Retina (tissue), 1 donor: ENCODE data around the gene LASP1NB.
A peak's percentile ranks its signal among the peaks of the same experiment; 100 is the strongest.

Source experiments
- DNase-seq: peaks from one replicate; pipeline ENCODE4 v3.0.0-alpha.2; 2016

LASP1NB gene

GRCh38 chr17:38925263-38925995 lies at the start of gene LASP1NB:
LASP1NB (plus strand) TSS chr17:38925614.
- DNase-seq: peak; percentile 93

GRCh38 chr17:38877130-38877851 lies 48.1 kb upstream of the LASP1NB start:
- peak; percentile 34 for DNase-seq

- peak; percentile 44 for DNase-seq
These were observed 45.3 kb upstream of the LASP1NB start for GRCh38 chr17:38879878-38880665.

GRCh38 chr17:38881600-38882191 lies 43.7 kb upstream of the LASP1NB start:
- peak; percentile 80 for DNase-seq

- DNase-seq: no peak
These were observed 42.5 kb upstream of the LASP1NB start for GRCh38 chr17:38882870-38883269.

GRCh38 chr17:38883592-38884526 lies 41.6 kb upstream of the LASP1NB start:
- peak; percentile 54 for DNase-seq

- DNase-seq: no peak
These were observed 40.2 kb upstream of the LASP1NB start for GRCh38 chr17:38885044-38885727.

GRCh38 chr17:38885728-38886642 lies 39.4 kb upstream of the LASP1NB start:
- DNase-seq: peak; percentile 84

- DNase-seq: no peak
These were observed 38.8 kb upstream of the LASP1NB start for GRCh38 chr17:38886643-38887010.

- no peak for DNase-seq
These were observed 36.6 kb upstream of the LASP1NB start for GRCh38 chr17:38888842-38889241.

GRCh38 chr17:38889745-38890409 lies 35.5 kb upstream of the LASP1NB start:
- no peak for DNase-seq

- DNase-seq: no peak
These were observed 35.0 kb upstream of the LASP1NB start for GRCh38 chr17:38890410-38890746.

- DNase-seq: no peak
These were observed 34.0 kb upstream of the LASP1NB start for GRCh38 chr17:38891441-38891840.

- DNase-seq: no peak
These were observed 33.3 kb upstream of the LASP1NB start for GRCh38 chr17:38892083-38892482.

GRCh38 chr17:38892620-38893019 lies 32.8 kb upstream of the LASP1NB start:
- no peak for DNase-seq

GRCh38 chr17:38893113-38893512 lies 32.3 kb upstream of the LASP1NB start:
- no peak for DNase-seq

GRCh38 chr17:38893607-38894006 lies 31.8 kb upstream of the LASP1NB start:
- no peak for DNase-seq

GRCh38 chr17:38894276-38894675 lies 31.1 kb upstream of the LASP1NB start:
- DNase-seq: no peak

GRCh38 chr17:38896346-38896954 lies 29.0 kb upstream of the LASP1NB start:
- DNase-seq: no peak
